HG03354 (cell line): ENCODE data around the gene ZNF735.
"Not testable (repeated sequence)": the region's sequence is repeated elsewhere in the genome, so short reads cannot be mapped to it uniquely, and the experiment has no call there.

Experiments
- ATAC-seq: cut with Tn5 transposase; IDR thresholded peaks from one replicate; pipeline ENCODE4 v1.9.1; 2021; ENCODE audit warnings: mild to moderate bottlenecking; ENCODE audit not compliant: unreplicated experiment, poor library complexity, severe bottlenecking

The ZNF735 gene

GRCh38 chr7:64206903-64207302 is at the start of gene ZNF735:
Gene ZNF735 (plus strand): TSS chr7:64207203. CDS start chr7:64207203, 0 bp downstream.
- no peak for ATAC-seq

- not testable (repeated sequence) for ATAC-seq
Observed at GRCh38 chr7:64170974-64171373, 36.0 kb upstream of the ZNF735 start.

DNA sequence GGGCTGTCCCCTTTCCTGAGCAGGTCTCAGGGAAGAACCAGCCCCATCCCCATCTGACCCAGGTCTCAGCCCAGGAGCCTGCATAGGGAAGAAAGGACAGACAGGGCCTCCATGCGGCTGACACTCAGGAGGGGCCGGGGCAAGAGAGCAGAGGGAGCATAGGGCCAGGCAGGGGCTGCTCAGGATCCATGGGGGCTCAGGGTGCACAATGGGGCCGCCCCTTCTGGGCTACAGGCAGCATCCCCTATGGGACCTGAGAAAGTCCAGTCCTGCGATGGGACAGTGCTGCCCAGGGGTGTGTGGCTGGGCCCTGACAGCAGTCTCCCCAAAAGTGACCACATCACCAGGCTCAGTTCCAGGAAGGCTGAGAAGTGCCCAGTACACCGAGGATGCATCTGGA is 32.7 kb upstream of the ZNF735 start:
- ATAC-seq: no peak

GRCh38 chr7:64174941-64175340 is 32.1 kb upstream of the ZNF735 start:
- no peak for ATAC-seq

DNA sequence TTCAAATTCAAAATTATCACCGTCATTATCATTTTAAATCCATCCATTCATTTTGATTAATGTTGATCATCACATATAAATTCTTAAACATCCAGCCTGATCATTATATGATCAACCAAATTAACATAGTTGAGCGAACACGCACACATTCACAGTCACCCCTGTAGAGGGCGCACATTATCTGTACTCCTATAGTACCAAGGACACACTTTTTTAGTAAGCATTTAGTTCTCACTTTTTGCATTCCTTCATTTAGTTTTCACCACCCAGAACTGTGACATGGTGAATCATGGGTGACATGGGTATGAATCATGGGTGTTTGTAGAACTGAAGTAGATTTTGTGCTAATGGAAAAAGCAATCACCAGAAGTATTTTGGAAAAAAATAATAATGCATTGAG is 26.0 kb upstream of the ZNF735 start:
- no peak for ATAC-seq

DNA sequence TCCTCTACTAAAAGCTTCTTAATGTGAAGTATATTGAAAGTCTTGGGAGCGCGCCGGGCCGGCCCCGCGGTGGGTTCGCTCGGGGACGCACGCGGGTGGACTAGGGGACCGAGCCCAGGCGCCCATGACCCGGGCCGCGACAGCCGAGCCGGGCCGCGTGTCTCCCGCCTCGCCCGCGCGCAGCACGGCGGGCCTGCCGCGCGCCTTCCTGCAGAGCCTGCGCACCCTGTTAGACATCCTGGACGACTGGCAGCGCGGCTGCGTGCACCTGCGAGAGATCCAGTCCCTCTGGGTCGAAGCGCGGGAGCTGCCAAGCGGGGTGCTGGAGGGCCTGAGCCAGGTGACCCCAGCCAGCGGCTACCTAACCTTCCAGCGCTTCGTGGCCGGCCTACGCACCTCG is 25.4 kb upstream of the ZNF735 start:
- ATAC-seq: no peak

DNA sequence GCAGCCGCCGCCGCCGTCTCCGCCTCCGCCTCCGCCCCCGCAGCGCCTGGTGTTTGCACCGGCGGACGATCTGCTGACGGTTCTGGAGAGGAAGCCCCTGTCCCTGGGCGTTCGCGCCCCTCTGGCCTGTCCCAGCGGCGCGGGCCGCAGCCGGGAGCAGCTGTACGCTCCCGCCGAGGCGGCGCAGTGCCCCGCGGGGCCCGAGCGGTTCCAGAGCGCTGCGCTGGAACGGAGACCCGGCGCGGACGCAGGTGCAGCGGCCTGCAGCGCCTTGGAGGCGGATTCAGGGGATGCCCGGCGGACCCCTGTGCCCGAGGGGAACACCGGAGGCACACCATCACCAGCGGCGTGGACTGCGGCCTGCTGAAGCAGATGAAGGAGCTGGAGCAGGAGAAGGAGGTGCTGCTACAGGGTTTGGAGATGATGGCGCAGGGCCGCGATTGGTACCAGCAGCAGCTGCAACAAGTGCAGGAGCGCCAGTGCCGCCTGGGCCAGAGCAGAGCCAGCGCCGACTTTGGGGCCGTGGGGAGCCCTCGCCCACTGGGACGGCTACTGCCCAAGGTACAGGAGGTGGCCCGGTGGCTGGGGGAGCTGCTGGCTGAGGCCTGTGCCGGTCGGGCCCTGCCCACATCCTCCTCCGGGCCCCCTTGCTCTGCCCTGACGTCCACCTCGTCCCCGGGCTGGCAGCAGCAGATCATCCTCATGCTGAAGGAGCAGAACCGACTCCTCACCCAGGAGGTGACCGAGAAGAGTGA is 24.8 kb upstream of the ZNF735 start:
- no peak for ATAC-seq

GRCh38 chr7:64183126-64183742 is 23.8 kb upstream of the ZNF735 start:
- no peak for ATAC-seq

DNA sequence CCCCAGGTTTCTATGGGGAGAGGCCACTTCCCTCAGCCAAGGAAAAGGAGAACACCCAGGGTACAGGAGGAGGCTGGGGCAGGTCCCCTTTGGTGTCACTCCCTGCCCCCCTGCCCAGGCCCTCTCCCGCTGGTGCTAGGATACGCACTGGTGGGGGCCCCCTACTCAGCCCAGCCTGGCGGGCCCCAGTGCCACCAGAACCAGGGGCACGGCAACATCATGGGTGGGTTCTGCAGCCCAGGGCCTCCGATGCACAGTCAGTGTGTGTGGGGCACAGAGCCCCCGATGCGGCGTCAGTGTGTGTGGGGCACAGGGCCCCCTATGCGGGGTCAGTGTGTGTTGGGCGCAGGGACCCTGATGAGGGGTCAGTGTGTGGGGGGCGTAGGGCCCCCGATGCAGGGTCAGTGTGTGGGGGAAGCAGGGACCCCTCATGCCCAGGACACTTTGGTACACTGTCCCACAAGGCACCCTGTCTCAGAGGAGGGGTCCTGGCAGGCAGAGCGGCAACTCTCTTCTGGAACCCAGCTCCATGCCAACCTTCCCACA is 23.1 kb upstream of the ZNF735 start:
- ATAC-seq: no peak

DNA sequence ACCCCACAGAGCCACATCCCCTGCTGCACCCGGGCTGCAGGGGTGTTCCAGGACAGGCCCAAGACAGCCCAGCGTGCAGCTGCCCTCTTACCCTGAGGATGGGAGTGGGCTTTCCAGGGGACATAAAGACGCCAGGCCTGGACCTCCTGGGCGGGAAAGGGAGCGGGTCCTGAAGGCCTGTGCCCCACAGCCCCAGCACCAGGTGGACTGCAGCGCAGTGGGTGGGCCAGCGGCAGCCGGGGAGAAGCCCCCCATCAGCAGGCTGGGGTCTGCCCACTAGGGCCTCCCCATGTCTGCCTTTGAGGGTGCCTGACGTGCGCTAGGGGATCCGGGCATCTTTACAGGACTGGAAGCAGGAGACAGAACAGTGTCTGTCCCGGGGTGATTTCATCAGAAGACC is 22.6 kb upstream of the ZNF735 start:
- no peak for ATAC-seq

DNA sequence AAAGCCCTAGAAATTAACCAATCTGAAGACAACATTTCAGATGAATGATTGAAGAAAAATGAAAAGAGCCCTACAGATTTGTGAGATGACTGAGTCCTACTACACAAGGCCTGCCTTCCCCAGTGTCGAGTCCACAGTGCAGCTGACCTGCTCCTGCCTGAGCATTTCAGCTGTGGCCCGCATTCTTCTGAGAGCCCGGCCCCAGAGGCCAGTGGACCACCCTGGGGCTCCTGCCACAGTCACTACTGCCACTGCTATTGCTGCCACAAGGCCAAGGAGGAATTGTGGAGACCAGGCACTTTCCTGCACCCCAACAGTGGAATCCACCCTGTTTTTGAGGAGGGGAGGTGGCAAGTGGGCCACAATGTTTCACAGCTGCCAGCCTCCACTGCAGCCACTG is 19.6 kb upstream of the ZNF735 start:
- ATAC-seq: no peak

DNA sequence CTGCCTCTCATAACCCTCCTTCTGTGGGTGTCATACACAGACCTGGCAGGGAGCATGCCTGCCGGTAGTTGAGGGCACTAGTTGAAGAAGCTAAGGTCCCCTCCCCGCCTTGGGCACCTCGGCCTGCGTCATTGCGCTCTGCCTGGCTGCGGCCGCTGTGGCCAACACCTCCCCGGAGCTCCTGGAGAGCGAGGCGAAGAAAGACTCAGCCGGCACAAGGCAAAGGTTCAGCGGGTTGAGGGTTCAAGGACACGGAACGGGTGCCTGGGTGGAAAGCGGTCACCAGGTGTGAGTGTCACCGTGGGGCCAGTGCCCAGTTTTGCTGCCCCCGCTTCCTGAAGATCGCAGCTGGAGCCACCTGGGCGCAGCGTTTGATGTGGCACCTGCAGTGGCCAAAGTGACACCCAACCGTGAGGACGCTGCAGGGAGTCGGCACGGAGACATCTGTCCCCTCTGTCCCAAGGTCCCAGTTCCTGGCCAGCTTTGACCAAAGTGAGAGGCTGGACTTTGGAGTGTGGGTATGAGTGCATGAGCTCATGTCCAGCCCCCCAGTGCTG is 14.8 kb upstream of the ZNF735 start:
- no peak for ATAC-seq

- no peak for ATAC-seq
Observed at GRCh38 chr7:64192775-64193174, 14.2 kb upstream of the ZNF735 start.

- not testable (repeated sequence) for ATAC-seq
Observed at GRCh38 chr7:64219710-64220298, 12.8 kb downstream of the ZNF735 start.

- no peak for ATAC-seq
Observed at GRCh38 chr7:64223366-64223765, 16.4 kb downstream of the ZNF735 start.

GRCh38 chr7:64228174-64228573 is 21.2 kb downstream of the ZNF735 start, which contains the start of gene ZNF679:
Gene ZNF679 (plus strand): TSS chr7:64228474. CDS start chr7:64249118, 20,644 bp downstream.
- ATAC-seq: not testable (repeated sequence)

GRCh38 chr7:64266341-64266919 is 59.4 kb downstream of the ZNF735 start:
- ATAC-seq: no peak
